Measurements from ENCODE around the gene WWOX.
"Not testable (repeated sequence)": the region's sequence is repeated elsewhere in the genome, so short reads cannot be mapped to it uniquely, and the experiment has no call there.

The WWOX gene

DNA sequence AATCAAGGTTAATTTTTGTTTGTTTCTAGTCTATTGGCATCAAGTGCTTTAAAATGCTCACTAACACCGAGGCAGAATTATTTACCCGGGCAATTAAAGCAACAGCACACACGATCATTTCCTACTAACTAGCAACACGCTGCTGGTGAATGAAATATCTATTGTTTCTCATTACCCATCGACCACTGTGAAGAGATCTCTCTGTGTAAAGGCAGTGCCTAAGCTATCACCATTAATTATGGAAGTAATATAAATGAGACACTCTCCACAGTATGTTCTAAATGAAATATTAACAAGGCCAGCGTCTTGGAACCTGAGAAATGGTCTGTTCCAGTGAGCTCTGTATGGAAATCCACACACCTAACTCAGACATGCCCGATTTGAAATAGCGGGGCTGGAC, 1103.5 kb downstream of the WWOX start:
- in situ Hi-C loops (cut with MboI; ENCODE audit: low sequenced_read_pairs): no loop called here

DNA sequence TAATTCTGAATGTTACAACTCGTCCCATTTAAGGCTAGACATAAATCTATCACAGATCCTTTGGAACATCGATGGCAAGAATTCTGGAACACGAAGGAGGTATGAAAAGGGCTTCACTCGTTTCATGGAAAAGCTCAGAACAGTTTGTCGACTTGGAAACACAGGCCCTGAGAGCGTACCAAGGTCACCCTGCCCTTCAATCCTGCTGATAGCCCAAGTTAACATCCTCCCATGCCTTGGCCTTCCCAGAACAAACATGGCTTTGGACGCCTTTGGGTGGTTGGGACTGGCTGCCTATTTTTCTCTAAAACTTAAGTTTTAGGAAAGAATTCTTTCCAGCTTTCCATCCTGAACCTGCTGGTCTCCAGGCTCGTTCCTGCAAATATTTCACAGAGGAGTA, 1105.0 kb downstream of the WWOX start:
- in situ Hi-C loops (cut with MboI; ENCODE audit: low sequenced_read_pairs): no loop called here

DNA sequence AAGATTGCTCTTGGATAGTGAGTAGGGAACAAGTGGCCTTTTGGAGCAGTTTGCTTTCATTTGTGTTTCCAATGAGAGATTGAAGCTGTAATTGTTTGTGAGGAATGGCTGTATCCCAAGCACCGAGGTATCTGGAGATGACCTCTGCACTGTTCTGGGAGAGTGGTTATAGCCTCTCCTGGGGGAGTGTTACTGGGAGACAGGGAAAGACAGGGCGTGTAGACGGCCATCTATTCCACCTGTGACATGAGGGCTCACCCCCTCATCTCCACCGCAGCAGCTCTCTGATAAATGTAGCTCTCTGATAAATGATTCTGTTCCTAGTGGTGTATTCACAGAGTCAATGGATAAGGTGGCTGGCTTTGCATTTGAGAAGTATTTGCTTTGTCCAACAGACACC, 1107.4 kb downstream of the WWOX start:
- in situ Hi-C loops (cut with MboI; ENCODE audit: low sequenced_read_pairs): no loop called here

DNA sequence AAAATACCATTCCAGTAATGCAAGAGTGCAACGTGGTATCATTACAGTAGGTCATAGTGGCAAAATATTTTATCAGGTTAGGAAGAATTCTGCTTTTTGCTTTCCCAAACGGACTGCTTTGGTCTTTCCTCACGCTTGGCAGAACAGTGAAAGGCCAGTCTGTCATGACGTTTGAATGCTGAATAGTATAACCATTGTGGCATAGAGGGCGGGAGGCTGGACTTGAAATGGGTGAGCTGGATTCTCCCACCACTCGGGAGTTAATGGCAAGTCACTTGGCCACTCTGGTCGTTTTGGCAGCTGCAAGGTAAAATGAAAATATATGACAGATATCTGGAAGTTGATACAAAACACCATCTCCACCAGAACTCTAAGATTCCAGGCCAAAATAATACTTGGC, 1109.9 kb downstream of the WWOX start:
- in situ Hi-C loops (cut with MboI; ENCODE audit: low sequenced_read_pairs): no loop called here

DNA sequence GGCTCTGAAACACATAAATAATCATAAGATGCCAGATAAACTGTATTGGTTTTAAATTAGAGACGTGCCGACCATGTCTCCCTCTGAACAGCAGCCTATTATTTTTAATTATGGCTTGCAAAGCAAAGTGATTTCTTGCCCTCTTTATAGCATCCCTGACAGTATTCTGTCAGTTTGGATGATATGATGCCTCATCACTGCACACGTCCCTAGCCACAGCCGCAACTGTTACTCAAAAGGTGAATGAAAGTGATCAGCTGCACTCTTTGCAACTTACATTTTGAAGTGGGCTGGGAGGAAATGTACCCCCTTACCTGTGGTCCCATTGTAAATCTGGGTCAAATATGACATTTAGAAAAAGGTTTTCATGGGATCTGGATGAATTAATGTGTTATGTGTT, 1111.2 kb downstream of the WWOX start:
- in situ Hi-C loops (cut with MboI; ENCODE audit: low sequenced_read_pairs): no loop called here

DNA sequence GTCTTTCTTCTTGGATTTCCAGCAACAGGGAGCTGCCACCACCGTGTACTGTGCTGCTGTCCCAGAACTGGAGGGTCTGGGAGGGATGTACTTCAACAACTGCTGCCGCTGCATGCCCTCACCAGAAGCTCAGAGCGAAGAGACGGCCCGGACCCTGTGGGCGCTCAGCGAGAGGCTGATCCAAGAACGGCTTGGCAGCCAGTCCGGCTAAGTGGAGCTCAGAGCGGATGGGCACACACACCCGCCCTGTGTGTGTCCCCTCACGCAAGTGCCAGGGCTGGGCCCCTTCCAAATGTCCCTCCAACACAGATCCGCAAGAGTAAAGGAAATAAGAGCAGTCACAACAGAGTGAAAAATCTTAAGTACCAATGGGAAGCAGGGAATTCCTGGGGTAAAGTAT, 1112.1 kb downstream of the WWOX start:
- in situ Hi-C loops (cut with MboI; ENCODE audit: low sequenced_read_pairs): no loop called here

DNA sequence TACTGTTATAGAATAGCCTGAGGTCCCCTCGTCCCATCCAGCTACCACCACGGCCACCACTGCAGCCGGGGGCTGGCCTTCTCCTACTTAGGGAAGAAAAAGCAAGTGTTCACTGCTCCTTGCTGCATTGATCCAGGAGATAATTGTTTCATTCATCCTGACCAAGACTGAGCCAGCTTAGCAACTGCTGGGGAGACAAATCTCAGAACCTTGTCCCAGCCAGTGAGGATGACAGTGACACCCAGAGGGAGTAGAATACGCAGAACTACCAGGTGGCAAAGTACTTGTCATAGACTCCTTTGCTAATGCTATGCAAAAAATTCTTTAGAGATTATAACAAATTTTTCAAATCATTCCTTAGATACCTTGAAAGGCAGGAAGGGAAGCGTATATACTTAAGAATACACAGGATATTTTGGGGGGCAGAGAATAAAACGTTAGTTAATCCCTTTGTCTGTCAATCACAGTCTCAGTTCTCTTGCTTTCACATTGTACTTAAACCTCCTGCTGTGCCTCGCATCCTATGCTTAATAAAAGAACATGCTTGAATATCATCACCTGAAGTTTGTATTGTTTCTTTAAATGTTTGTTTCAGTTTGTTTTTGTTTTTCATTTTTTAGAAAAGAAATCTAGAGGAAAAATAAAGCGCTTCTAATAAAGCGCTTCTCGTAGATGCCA, 1112.8 kb downstream of the WWOX start:
- in situ Hi-C loops (cut with MboI; ENCODE audit: low sequenced_read_pairs): no loop called here

DNA sequence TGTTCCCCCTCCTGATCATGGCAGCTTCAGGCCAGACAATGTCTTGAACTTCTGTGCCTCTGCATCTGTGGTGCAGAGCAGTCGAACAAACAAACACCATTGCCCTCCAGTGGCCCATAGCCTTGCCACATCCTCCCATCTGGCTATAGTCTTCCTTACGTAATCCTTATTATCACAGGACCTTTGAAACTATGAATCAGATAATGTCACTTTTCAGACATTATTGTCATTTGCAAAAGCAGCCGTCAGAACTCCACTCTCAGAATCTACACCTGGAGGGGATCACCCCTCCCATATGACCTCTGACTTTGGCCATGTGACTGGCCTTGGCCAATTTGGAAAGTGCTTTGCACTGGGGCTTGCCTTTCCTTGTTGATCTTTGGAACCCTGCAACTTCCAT, 1113.8 kb downstream of the WWOX start:
- in situ Hi-C loops (cut with MboI; ENCODE audit: low sequenced_read_pairs): no loop called here

DNA sequence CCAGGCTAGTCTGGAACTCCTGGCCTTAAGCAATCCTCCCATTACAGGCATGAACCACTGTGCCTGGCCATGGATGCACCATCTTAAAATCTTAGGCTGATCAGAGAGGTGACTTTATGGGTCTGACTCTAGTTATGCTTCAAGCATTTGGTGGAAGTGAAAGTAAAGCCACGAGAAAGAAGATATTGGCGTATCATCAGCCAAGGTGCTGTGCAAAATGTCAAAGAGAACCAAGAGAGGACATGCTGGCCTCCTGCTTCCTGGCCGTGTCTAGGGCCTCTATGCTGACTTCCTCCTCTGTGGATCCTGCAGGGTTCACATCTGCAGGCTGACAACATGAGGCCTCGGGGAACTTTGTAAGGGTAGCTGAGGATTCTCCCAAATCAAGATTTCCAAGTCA, 1115.8 kb downstream of the WWOX start:
- in situ Hi-C loops (cut with MboI; ENCODE audit: low sequenced_read_pairs): no loop called here

DNA sequence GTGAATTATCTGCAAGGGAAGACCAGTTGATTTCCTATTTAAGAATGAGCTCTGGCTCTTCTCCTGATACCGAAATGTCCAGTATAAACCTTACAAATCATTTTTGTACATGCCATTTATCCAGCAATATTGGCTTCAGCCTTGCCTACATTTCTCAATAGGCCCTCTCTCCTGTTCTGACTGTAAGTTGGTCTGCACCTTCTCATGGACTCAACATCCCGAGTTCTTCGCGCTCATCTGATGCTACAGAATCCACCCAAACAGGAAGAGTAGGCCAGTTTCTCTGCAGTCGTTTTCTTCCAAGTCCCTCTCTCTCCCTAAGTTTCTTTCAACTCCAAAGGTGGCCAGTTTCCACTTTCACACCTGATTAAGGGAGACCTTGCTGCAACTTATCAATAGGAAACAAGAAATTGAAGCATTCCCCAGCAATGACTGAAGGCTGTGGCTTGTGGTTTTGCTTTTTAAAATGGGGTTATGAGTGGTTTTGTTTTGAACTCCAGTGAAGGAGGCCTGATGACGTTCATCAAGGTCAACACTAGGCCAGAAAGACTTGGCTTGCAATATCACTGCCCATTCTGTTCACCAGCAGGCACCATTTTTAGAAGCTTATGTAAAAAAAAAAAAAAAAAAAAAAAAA, 1118.0 kb downstream of the WWOX start:
- in situ Hi-C loops (cut with MboI; ENCODE audit: low sequenced_read_pairs): no loop called here

DNA sequence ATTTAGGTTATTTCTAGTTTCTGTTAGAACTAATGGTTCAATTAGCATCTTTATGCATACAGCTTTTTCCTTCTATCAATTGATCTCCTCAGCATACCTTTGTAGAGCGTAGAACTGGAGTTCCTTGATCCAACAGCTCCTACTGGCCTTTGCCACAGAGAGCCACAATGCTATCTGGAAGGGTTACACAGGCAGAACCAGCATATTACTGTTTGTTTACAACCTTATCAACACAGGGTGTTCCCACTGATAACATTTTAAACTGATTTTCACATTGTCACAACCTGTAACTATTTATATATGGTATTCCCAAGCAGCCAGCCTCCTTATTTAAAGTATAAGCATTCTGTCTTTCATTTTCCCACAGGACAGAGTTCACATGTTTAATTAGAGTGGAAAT, 1118.9 kb downstream of the WWOX start:
- in situ Hi-C loops (cut with MboI; ENCODE audit: low sequenced_read_pairs): no loop called here

DNA sequence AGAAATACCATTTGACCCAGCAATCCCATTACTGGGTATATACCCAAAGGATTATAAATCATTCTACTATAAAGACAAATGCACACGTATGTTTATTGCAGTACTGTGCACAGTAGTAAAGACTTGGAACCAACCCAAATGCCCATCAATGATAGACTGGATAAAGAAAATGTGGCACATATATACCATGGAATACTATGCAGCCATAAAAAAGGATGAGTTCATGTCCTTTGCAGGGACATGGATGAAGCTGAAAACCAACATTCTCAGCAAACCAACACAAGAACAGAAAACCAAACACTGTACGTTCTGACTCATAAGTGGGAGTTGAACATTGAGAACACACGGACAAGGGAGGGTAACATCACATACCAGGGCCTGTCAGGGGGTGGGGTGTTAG, 1126.5 kb downstream of the WWOX start:
- in situ Hi-C loops (cut with MboI; ENCODE audit: low sequenced_read_pairs): not testable (repeated sequence)

DNA sequence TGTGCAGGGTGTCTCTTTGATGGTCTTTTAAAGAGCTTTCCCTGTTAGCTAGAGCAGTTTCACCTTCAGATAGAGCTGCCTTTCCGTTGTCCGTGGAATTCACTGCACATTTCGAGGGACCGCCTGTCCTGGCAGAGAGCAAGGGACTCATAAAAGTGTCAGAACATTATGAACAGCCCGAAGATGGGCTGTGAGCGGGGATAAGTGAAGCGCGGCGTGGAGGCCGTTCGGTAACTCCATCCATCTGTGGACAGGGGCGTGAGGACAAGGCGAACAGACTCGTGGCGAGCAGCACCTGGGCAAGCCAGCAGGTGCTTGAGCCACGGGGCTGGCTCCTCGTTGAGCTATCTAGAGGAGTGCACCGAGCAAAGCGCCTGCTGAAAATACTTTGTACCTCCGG, 1129.9 kb downstream of the WWOX start:
- in situ Hi-C loops (cut with MboI; ENCODE audit: low sequenced_read_pairs): no loop called here

DNA sequence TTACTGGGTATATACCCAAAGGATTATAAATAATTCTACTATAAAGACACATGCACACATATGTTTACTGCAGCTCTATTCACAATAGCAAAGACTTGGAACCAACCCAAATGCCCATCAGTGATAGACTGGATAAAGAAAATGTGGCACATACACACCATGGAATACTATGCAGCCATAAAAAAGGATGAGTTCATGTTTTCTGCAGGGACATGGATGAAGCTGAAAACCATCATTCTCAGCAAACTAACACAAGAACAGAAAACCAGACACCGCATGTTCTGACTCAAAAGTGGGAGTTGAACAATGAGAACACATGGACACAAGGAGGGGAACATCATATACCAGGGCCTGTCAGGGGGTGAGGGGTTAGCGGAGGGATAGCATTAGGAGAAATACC, 1146.2 kb downstream of the WWOX start:
- in situ Hi-C loops (cut with MboI; ENCODE audit: low sequenced_read_pairs): not testable (repeated sequence)

DNA sequence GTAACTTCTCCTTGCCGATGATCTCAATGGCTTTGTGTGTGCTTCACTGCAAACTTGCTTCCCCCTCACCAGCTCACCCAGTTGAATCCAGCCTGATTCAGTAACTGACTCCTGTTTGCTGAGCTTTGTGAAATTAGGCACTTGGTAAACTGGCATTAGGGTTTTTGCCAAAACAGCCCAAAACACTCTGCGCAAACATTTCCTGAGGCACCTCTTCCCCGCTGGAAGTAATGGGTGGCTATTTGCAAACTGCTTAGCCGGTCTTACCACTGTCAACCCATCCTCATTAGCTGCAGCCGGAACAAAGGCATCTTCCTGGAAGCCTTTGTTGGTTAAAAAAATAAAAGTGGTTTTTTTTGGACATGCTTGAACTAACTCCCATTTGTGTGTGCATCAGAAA, 1147.9 kb downstream of the WWOX start:
- in situ Hi-C loops (cut with MboI; ENCODE audit: low sequenced_read_pairs): no loop called here

DNA sequence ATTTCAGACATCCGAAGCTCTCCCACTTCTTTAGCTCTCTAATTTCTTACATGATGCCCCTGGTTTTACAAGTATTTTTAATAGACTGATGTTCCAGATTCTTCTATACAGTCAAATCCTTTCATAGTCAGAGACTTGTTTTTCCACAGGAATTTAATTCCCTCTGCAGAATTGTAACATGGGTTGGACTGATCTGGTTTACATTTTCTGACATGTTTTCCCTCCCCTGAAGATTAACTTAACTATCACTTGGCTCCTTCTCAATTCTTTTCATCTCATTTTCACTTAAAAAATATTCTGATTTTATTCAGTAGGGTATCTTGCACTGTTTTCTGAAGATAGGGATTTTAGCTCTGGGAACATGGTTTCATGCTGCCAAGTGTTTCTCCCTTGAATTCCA, 1148.9 kb downstream of the WWOX start:
- in situ Hi-C loops (cut with MboI; ENCODE audit: low sequenced_read_pairs): no loop called here

DNA sequence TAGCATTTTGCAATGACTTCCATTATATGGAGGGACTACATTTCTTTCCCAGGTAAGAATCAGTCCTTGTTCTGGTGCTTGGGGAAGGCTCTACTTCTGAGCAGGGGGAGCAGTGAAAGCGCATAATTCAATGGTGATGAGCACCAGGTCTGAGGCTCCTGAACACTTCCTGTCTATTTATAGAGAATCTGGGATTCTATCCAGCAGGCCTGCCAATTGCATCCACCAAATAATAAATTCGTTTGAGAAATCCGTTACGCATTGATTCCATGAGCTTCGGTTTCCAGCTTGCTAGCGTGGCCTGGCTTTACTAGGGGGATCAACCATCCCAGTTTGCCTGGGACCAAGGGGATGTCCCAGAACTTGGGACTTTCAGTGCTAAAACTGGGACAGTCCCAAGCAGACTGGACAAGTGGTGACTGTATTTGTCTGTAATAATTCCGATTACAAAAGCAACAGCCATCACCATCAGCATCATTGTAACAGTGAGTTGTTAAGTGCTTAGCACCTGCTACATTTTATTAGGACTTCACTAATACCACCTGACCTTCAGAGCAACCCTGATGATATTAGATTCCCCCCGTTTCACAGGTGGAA, 1151.1 kb downstream of the WWOX start:
- in situ Hi-C loops (cut with MboI; ENCODE audit: low sequenced_read_pairs): no loop called here

DNA sequence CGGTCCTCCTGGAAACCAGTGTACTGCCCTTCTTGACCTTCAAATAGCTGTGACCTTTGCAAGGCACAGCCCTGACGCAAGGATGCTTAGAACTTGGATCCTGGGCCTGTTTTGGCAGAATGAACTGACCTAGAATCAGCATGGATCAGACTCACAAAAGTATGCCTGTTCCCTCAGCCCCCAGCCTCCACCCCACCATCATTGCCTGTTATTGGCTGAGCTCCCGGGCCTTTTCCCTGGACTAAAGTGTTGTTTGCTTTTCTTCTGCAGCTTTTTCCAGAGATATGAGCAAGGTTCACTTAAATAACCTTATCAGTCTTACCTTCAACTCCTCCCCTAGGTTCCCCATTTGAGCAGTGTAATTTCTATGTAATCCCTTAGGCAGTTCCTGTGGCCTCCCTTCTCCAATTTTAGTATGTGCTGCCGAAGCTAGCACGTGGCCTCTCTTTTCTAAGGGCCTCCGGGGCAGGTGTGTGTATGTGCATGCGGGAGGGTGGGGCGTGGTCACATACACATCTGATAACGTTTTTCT, 1153.7 kb downstream of the WWOX start:
- in situ Hi-C loops (cut with MboI; ENCODE audit: low sequenced_read_pairs): no loop called here

DNA sequence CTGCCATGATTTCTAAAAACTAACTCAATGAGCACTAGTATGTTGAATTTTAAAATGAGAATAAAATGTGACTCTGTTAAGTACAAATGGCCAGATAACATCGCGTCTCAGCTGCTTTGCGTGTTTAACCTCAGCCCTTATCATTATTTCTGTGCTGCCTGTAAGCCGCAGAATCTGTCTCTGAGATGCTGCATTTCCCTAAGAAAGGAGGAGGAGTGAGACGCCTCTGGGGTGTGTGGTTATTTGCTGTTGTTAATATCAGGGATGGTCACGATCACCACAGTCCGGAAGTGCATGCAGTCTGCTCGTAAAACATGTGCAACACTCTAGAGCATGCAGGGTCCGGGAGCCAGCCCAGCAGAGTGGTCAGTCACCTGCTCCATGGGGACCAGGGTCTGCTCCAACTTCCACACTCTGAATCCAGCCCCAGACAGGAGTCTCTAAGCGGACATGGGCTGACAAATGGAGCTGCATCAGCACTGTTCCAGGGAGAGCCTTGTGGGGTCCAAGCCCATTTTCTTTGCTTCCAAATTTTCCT, 1158.6 kb downstream of the WWOX start:
- in situ Hi-C loops (cut with MboI; ENCODE audit: low sequenced_read_pairs): no loop called here

DNA sequence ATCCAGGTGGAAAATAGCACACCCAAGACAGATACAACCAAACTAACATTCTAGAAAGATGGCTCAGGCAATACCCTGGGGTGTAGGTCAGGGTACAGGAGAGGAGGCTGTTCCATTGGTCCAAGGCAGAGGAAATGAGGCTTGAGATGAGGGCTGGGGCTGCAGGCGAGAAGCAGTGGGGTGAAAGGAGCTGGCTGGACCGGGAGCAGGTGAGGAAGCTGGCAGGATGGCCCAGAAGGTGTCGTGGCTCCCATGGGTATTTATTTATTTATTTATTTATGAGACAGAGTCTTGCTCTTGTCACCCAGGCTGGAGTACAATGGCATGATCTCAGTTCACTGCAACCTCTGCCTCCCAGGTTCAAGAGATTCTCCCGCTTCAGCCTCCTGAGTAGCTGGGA, 1161.4 kb downstream of the WWOX start:
- in situ Hi-C loops (cut with MboI; ENCODE audit: low sequenced_read_pairs): not testable (repeated sequence)

DNA sequence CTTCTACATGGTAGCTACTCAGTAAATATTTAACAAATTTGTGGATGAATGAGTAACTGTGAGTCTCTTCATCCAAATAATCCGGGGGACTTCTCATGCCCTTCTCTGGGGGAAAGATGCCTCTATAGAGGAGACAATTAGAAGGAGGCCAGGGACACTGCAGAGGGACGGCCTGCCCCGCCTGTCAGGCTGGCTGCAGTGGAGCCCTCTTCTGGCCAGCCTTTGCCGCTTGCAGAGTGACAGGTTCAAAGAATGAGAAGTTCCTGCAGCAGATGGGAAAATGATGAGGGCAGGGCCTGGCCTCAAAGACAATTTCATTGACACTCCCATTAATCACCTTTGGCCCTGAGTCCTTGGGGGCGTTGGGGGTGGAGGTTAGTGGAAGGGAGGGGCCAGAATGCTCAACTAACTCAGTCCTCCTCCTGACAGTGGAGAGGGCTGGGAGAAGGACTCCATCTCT, 1162.1 kb downstream of the WWOX start:
- in situ Hi-C loops (cut with MboI; ENCODE audit: low sequenced_read_pairs): no loop called here

DNA sequence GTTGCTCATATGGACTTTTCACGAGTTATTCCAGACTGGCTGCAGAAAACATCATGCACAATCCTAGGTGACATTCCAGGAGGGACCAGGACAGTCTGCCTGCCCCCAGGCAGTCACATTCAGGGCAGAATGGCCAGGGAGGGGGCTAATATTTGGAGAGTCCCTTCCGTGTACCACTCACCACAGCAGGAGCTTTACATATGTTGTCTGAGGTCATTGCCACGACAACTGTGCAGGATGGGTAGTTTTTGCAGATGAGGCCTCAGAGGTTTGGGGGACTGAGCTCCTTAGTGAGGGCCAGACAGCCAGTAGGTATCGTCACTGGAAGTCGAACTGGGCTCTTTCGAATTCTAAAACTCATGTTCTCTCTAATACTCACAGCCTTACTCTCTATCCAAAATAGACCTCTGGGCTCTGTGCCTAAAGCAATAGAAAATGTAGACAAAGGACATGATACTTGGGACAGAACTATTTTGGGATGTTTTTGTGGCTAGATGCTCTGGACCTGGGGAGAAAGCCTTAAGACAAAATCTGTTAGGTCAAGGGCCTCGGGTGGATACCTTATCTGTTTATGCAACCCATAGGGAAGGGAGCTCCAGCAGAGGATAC, 1162.6 kb downstream of the WWOX start:
- in situ Hi-C loops (cut with MboI; ENCODE audit: low sequenced_read_pairs): no loop called here

All from HL-60/S4 treated with retinoic acid at 250 ng/mL for 4 days and 3 days (cell line).